MM.1S (cell line): ENCODE measurements around the gene OAS3.

ENCODE experiments used
- DNase-seq: peaks from one replicate; pipeline ENCODE4 v3.0.0-alpha.2; 2015
- H2AFZ ChIP-seq: fragments of 300-600 bp; sonication (generic); 2 replicates; pipeline ENCODE4 v1.6.0; 2016; ENCODE audit warnings: antibody characterized with exemption, low read length
- H3F3A ChIP-seq: fragments of 300-600 bp; sonication (generic); 2 replicates; pipeline ENCODE4 v1.6.1; 2016; ENCODE audit warnings: mild to moderate bottlenecking, antibody characterized with exemption, low read length, moderate library complexity, mixed read lengths; ENCODE audit not compliant: insufficient read depth
- H3K27ac ChIP-seq: fragments of 300-600 bp; sonication (generic); 2 replicates; pipeline ENCODE4 v1.5.1; 2016; ENCODE audit warnings: mild to moderate bottlenecking, low read length
- H3K27me3 ChIP-seq: fragments of 300-600 bp; sonication (generic); replicated peaks from 2 replicates; pipeline ENCODE4 v1.6.0; 2016; ENCODE audit warnings: low read length; ENCODE audit not compliant: insufficient read depth
- H3K36me3 ChIP-seq: fragments of 300-600 bp; sonication (generic); replicated peaks from 2 replicates; pipeline ENCODE4 v1.6.1; 2016; ENCODE audit warnings: mild to moderate bottlenecking, low read length, mixed read lengths; ENCODE audit not compliant: insufficient read depth
- H3K4me1 ChIP-seq: fragments of 300-600 bp; sonication (generic); 2 replicates; pipeline ENCODE4 v1.6.1; 2016; ENCODE audit warnings: low read length, mixed read lengths
- H3K4me2 ChIP-seq: fragments of 300-600 bp; sonication (generic); 2 replicates; pipeline ENCODE4 v1.6.0; 2016; ENCODE audit warnings: low read depth, low read length
- H3K4me3 ChIP-seq: fragments of 300-600 bp; sonication (generic); 2 replicates; pipeline ENCODE4 v1.5.1; 2016; ENCODE audit warnings: low read length, mixed read lengths
- H3K79me2 ChIP-seq: fragments of 300-600 bp; sonication (generic); 2 replicates; pipeline ENCODE4 v1.6.1; 2016; ENCODE audit warnings: mixed run types, low read length, mixed read lengths
- H3K9ac ChIP-seq: fragments of 300-600 bp; sonication (generic); 2 replicates; pipeline ENCODE4 v1.6.1; 2016; ENCODE audit warnings: low read length, mixed read lengths
- H3K9me2 ChIP-seq: fragments of 300-600 bp; sonication (generic); replicated peaks from 2 replicates; pipeline ENCODE4 v1.6.1; 2016; ENCODE audit warnings: mild to moderate bottlenecking, low read length, mixed read lengths; ENCODE audit not compliant: insufficient read depth
- H3K9me3 ChIP-seq: fragments of 300-600 bp; sonication (generic); replicated peaks from 2 replicates; pipeline ENCODE4 v1.6.1; 2016; ENCODE audit warnings: mild to moderate bottlenecking, low read length, mixed read lengths; ENCODE audit not compliant: insufficient read depth
- H4K20me1 ChIP-seq: fragments of 300-600 bp; sonication (generic); 2 replicates; pipeline ENCODE4 v1.6.1; 2016; ENCODE audit warnings: mild to moderate bottlenecking, low read length, moderate library complexity, mixed read lengths; ENCODE audit not compliant: insufficient read depth
- EZH2 ChIP-seq: fragments of 300-600 bp; sonication (generic); optimal IDR thresholded peaks from 2 replicates; pipeline ENCODE3; 2017; ENCODE audit warnings: low read depth, mild to moderate bottlenecking, antibody characterized with exemption, low read length, mixed read lengths
- EZH2phosphoT487 ChIP-seq: fragments of 300-600 bp; sonication (generic); IDR thresholded peaks from 2 replicates; pipeline ENCODE4 v1.6.1; 2018; ENCODE audit warnings: antibody characterized with exemption, low read length
- TF ChIP-seq, protein P1 (sequence below): fragments of 300-600 bp; sonication (generic); IDR thresholded peaks from 2 replicates; pipeline ENCODE4 v1.5.1; 2016; ENCODE audit warnings: antibody characterized with exemption, low read length, mixed read lengths

The OAS3 gene

DNA sequence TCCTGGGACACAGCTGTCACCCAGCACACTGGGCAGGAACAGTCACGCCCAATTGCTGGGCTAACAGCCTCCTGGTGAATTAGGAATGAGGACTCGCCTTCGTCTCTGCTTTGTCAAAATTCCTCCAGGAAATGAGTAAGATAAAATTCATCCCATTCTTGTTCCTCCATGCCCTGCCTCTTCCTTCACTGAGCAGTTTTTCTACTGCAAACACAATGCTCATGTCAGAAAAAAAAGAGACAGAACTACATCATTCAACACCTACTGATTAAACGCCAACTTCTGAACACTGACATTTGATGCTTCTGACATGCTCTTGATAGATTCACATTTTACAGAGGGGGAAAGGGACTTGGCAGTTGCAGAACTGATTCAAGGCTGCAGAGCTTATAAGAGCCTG is 80.8 kb downstream of the OAS3 start:
- no peak overlapping the region for H3K27ac ChIP-seq
- TF ChIP-seq EZH2 (no peak), EZH2phosphoT487 (no peak)
- TF ChIP-seq, protein P1, sequence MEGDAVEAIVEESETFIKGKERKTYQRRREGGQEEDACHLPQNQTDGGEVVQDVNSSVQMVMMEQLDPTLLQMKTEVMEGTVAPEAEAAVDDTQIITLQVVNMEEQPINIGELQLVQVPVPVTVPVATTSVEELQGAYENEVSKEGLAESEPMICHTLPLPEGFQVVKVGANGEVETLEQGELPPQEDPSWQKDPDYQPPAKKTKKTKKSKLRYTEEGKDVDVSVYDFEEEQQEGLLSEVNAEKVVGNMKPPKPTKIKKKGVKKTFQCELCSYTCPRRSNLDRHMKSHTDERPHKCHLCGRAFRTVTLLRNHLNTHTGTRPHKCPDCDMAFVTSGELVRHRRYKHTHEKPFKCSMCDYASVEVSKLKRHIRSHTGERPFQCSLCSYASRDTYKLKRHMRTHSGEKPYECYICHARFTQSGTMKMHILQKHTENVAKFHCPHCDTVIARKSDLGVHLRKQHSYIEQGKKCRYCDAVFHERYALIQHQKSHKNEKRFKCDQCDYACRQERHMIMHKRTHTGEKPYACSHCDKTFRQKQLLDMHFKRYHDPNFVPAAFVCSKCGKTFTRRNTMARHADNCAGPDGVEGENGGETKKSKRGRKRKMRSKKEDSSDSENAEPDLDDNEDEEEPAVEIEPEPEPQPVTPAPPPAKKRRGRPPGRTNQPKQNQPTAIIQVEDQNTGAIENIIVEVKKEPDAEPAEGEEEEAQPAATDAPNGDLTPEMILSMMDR = no peak
- no peak overlapping the region for H3K4me2 ChIP-seq
- no peaks in the 10 kb centered on the region for H3K79me2 ChIP-seq
- no peaks in the 10 kb centered on the region for H3K9me3 ChIP-seq
- no peaks in the 10 kb centered on the region for H4K20me1 ChIP-seq
- no peak overlapping the region for H2AFZ ChIP-seq
- H3K9ac ChIP-seq = no peak overlapping the region
- no peaks in the 10 kb centered on the region for H3K36me3 ChIP-seq
- no peaks in the 10 kb centered on the region for H3K27me3 ChIP-seq
- no peak overlapping the region for H3K4me3 ChIP-seq
- no peaks in the 10 kb centered on the region for H3K9me2 ChIP-seq
- DNase-seq = no peak
- no peaks in the 10 kb centered on the region for H3K4me1 ChIP-seq
- no peaks in the 10 kb centered on the region for H3F3A ChIP-seq

DNA sequence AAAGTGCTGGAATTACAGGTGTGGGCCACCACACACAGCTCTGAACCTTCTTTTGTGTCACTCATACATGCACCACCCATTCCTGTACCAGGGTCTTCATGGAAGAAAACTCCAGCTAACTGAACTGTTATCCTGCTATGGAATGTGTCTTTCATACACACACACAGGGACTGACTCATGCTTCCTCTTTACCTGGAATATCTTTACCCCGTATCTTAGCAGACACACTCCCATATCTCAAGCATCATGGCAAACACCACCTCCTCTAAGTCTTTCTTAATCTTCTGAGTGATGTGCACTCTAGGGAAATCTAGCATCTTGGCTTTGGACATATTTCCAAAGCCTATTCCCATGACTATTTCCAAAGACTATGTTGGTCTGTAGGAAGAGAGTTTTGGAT is 83.2 kb downstream of the OAS3 start:
- TF ChIP-seq EZH2phosphoT487 = no peak
- no peak for TF ChIP-seq EZH2
- TF ChIP-seq, protein P1 = no peak
- Histone ChIP-seq H4K20me1 (no peaks in the 10 kb centered on the region), H3K79me2 (no peaks in the 10 kb centered on the region), H3K27me3 (no peaks in the 10 kb centered on the region), H3K4me3 (no peak overlapping the region), H3K9me3 (no peaks in the 10 kb centered on the region), H3K36me3 (no peaks in the 10 kb centered on the region), H3K4me2 (no peak overlapping the region), H3K9me2 (no peaks in the 10 kb centered on the region), H2AFZ (no peak overlapping the region), H3F3A (no peaks in the 10 kb centered on the region), H3K27ac (no peak overlapping the region), H3K9ac (no peak overlapping the region), H3K4me1 (no peaks in the 10 kb centered on the region)
- no peak for DNase-seq
